GM23338 (cell line): Measurements from ENCODE around the gene ARHGEF38. TPM values are rescaled to one million over a fixed set of nuclear protein-coding genes. Genes with fewer than 3 reads are reported as not detected.

Experiments
- ATAC-seq: fragments of 200-7000 bp; cut with Tn5 transposase; 3 replicates; pipeline ENCODE4 v1.9.1; 2020
- DNase-seq: peaks from one replicate; pipeline ENCODE4 v3.0.0-alpha.2; 2015; ENCODE audit warnings: low spot score
- H2AFZ ChIP-seq: fragments of 200-600 bp; sonication (generic); 2 replicates; pipeline ENCODE4 v1.8.0; 2016; ENCODE audit warnings: antibody characterized with exemption, mild to moderate bottlenecking, moderate library complexity
- H3F3A ChIP-seq: fragments of 200-600 bp; sonication (generic); replicated peaks from 2 replicates; pipeline ENCODE4 v1.8.0; 2017; ENCODE audit warnings: antibody characterized with exemption, mixed run types, low read depth
- H3K27ac ChIP-seq: fragments of 200-600 bp; sonication (generic); 2 replicates; pipeline ENCODE4 v1.6.1; 2016; ENCODE audit warnings: low read depth
- H3K27me3 ChIP-seq: fragments of 200-600 bp; sonication (generic); 2 replicates; pipeline ENCODE4 v1.8.0; 2016; ENCODE audit warnings: mild to moderate bottlenecking, mixed run types, moderate library complexity; ENCODE audit not compliant: insufficient read depth
- H3K36me3 ChIP-seq: fragments of 200-600 bp; sonication (generic); 2 replicates; pipeline ENCODE4 v1.8.0; 2016; ENCODE audit warnings: mild to moderate bottlenecking; ENCODE audit not compliant: insufficient read depth
- H3K4me1 ChIP-seq: fragments of 200-600 bp; sonication (generic); 2 replicates; pipeline ENCODE4 v1.8.0; 2016; ENCODE audit warnings: mild to moderate bottlenecking, moderate library complexity; ENCODE audit not compliant: insufficient read depth
- H3K4me2 ChIP-seq: fragments of 200-600 bp; sonication (generic); 2 replicates; pipeline ENCODE4 v1.7.1; 2017; ENCODE audit warnings: mixed run types
- H3K4me3 ChIP-seq: fragments of 200-600 bp; sonication (generic); 2 replicates; pipeline ENCODE4 v1.6.1; 2016; ENCODE audit warnings: mixed run types
- H3K79me2 ChIP-seq: fragments of 200-600 bp; sonication (generic); replicated peaks from 2 replicates; pipeline ENCODE4 v1.8.0; 2017; ENCODE audit warnings: mild to moderate bottlenecking; ENCODE audit not compliant: insufficient read depth
- H3K9me2 ChIP-seq: fragments of 200-600 bp; sonication (generic); 2 replicates; pipeline ENCODE4 v1.8.0; 2017; ENCODE audit not compliant: insufficient read depth
- H4K20me1 ChIP-seq: fragments of 200-600 bp; sonication (generic); replicated peaks from 2 replicates; pipeline ENCODE4 v1.8.0; 2017; ENCODE audit warnings: mild to moderate bottlenecking; ENCODE audit not compliant: insufficient read depth
- H3K27ac Mint-ChIP-seq: 2 replicates; pipeline ENCODE4 v1.8.0; 2020; ENCODE audit warnings: inconsistent platforms, mild to moderate bottlenecking, moderate library complexity, mixed read lengths
- H3K27me3 Mint-ChIP-seq: 3 replicates; pipeline ENCODE4 v1.8.0; 2022; ENCODE audit warnings: low read depth, mild to moderate bottlenecking, moderate library complexity, mixed read lengths, inconsistent platforms; ENCODE audit not compliant: insufficient read depth, poor library complexity
- H3K36me3 Mint-ChIP-seq: 3 replicates; pipeline ENCODE4 v1.8.0; 2021; ENCODE audit warnings: low read depth, mild to moderate bottlenecking, inconsistent platforms, moderate library complexity, mixed read lengths
- H3K4me1 Mint-ChIP-seq: 3 replicates; pipeline ENCODE4 v1.8.0; 2020; ENCODE audit warnings: mild to moderate bottlenecking, inconsistent platforms, mixed read lengths
- H3K4me3 Mint-ChIP-seq: 3 replicates; pipeline ENCODE4 v1.8.0; 2021; ENCODE audit warnings: moderate library complexity, mild to moderate bottlenecking, inconsistent platforms, mixed read lengths
- H3K9me3 Mint-ChIP-seq: 3 replicates; pipeline ENCODE4 v1.8.0; 2020; ENCODE audit warnings: moderate library complexity, mild to moderate bottlenecking, inconsistent platforms, mixed read lengths
- CREB1 ChIP-seq: fragments of 250-450 bp; sonication (Bioruptor Pico); IDR thresholded peaks from 2 replicates; pipeline ENCODE4 v1.5.0; 2020; ENCODE audit warnings: low read depth, mild to moderate bottlenecking, moderate library complexity
- EZH2 ChIP-seq: fragments of 200-600 bp; sonication (generic); IDR thresholded peaks from one replicate; pipeline ENCODE4 v1.8.0; 2017; ENCODE audit warnings: antibody characterized with exemption, mild to moderate bottlenecking, low read depth; ENCODE audit not compliant: unreplicated experiment
- EZH2phosphoT487 ChIP-seq: fragments of 200-600 bp; sonication (generic); IDR thresholded peaks from one replicate; pipeline ENCODE4 v1.8.1; 2018; ENCODE audit warnings: antibody characterized with exemption; ENCODE audit not compliant: unreplicated experiment
- JUNB ChIP-seq: IDR thresholded peaks from one replicate; pipeline ENCODE4 v1.6.1; 2016; ENCODE audit warnings: antibody characterized with exemption; ENCODE audit not compliant: unreplicated experiment
- NANOG ChIP-seq: IDR thresholded peaks from 2 replicates; pipeline ENCODE4 v1.6.1; 2016; ENCODE audit warnings: antibody characterized with exemption, borderline replicate concordance
- STAT1 ChIP-seq: IDR thresholded peaks from one replicate; pipeline ENCODE4 v1.6.1; 2016; ENCODE audit warnings: antibody characterized with exemption; ENCODE audit not compliant: unreplicated experiment
- ZNF114 ChIP-seq: fragments of 250-450 bp; sonication (Bioruptor Pico); IDR thresholded peaks from 2 replicates; pipeline ENCODE4 v1.5.0; 2020; ENCODE audit warnings: mild to moderate bottlenecking, moderate library complexity
- ZNF331 ChIP-seq: fragments of 250-450 bp; sonication (Bioruptor Pico); IDR thresholded peaks from 2 replicates; pipeline ENCODE4 v1.5.0; 2020; ENCODE audit warnings: low read depth, mild to moderate bottlenecking, moderate library complexity
- polyA plus RNA-seq: library from polyadenylated mRNA; unstranded; fragments of >200 nt; fragmentation: Nextera tagmentation; extraction: Ambion mirVana; gene quantifications from 2 replicates; pipeline ENCODE4 v1.2.1, GENCODE V29; 2016
- total RNA-seq: library from RNA; depleted of rRNA; stranded (reverse); fragments of >200 nt; shearing (Covaris generic); gene quantifications from 2 replicates; pipeline ENCODE4 v1.2.3, GENCODE V29; 2014
- TF ChIP-seq, protein P1 (sequence below): IDR thresholded peaks from 2 replicates; pipeline ENCODE4 v1.6.1; 2016; ENCODE audit warnings: antibody characterized with exemption
- TF ChIP-seq, protein P2 (sequence below), 2 experiments: fragments of 200-600 bp in 1 of 2; sonication (generic) in 1 of 2; conservative IDR thresholded peaks; 2 replicates each; pipeline versions ENCODE4 v1.5.1 to v1.6.1; 2016 to 2017; ENCODE audit warnings: antibody characterized with exemption in 2 of 2, low read depth in 2 of 2, mild to moderate bottlenecking in 2 of 2, moderate library complexity in 1 of 2
- TF ChIP-seq, protein P3 (sequence below): IDR thresholded peaks from one replicate; pipeline ENCODE4 v1.6.1; 2018; ENCODE audit warnings: antibody characterized with exemption; ENCODE audit not compliant: unreplicated experiment

The ARHGEF38 gene
- total and polyA plus RNA-seq, 2 experiments from 2014 or later = 0.58 TPM; not detected in 1

DNA sequence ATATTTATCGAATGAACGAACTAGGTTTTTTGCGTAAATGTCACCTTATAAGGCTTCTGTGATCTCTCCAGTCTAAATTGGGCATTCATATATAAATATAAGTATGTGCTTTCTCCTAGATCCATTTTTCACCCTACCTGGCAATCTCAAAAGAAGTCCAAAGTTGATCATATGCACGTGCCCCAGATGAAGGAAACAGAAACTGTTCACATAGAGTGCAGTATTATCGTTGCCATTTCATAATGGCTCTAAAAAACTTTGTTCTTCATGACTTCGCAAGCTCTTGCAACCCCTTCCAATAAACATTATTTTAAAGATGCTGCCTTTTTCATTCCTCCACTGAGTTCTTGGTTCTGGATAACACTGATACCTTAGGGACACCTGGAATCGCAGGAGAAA is 155.4 kb downstream of the ARHGEF38 start (continued):
- TF ChIP-seq, protein P1, sequence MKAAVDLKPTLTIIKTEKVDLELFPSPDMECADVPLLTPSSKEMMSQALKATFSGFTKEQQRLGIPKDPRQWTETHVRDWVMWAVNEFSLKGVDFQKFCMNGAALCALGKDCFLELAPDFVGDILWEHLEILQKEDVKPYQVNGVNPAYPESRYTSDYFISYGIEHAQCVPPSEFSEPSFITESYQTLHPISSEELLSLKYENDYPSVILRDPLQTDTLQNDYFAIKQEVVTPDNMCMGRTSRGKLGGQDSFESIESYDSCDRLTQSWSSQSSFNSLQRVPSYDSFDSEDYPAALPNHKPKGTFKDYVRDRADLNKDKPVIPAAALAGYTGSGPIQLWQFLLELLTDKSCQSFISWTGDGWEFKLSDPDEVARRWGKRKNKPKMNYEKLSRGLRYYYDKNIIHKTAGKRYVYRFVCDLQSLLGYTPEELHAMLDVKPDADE = no peak
- TF ChIP-seq NANOG (no peak), STAT1 (no peak), EZH2 (no peak), EZH2phosphoT487 (no peak), ZNF331 (CRISPR knock-in tag) (no peak), JUNB (no peak)
- TF ChIP-seq, protein P2, sequence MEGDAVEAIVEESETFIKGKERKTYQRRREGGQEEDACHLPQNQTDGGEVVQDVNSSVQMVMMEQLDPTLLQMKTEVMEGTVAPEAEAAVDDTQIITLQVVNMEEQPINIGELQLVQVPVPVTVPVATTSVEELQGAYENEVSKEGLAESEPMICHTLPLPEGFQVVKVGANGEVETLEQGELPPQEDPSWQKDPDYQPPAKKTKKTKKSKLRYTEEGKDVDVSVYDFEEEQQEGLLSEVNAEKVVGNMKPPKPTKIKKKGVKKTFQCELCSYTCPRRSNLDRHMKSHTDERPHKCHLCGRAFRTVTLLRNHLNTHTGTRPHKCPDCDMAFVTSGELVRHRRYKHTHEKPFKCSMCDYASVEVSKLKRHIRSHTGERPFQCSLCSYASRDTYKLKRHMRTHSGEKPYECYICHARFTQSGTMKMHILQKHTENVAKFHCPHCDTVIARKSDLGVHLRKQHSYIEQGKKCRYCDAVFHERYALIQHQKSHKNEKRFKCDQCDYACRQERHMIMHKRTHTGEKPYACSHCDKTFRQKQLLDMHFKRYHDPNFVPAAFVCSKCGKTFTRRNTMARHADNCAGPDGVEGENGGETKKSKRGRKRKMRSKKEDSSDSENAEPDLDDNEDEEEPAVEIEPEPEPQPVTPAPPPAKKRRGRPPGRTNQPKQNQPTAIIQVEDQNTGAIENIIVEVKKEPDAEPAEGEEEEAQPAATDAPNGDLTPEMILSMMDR (conservative IDR thresholded peaks at IDR 0.05; ENCODE audit: low read depth in 2 of 2) = no peak

DNA sequence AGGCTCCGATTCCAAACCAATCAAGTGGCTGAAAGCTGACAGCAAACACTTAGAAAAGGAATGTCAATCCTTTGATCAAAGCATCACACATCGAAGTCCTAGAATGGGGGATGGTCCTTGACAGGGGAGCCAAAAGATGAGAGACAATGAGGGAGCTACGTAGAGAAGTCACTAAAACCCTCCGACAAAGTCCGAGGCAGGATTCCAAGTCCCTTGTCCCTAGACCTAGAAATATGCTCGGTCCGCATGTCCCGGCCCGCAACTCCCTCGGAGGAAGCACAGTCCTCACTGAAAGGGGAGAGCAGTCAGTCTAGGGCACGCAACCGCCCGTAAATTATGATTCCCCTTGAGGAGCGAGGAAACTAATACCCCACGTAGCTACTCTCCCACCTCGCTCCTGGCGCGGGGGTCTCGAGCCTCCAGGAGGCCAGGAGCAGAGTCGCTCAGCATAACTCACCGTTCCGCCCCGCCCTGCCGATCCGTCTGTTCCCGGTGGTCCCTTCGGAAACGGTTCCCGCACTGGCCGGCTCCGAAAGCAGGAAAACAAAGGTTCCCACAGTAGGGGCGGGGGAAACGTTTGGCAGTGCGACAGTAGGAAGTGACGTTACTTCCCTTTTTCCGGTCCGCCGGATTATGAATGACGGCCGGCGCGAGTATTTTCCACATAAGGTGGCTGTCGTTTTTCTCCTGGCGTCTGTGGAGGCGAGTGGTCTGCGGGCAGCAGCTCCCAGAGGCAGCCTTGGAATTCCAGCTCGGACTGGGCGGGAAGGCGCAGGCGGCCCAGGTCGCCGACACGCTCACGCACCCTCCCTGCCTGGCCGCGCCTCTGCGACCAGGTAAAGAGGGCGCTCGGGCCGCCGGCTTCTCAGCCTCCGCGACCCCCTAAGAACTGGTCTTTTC is 156.0 kb downstream of the ARHGEF38 start, which contains the start of the genes GSTCD and INTS12:
Gene GSTCD, plus strand, starts transcription at position 604 of the 900 bp plus-strand sequence. CDS start 8,830 bp downstream, outside the sequence.
Gene INTS12, minus strand, starts transcription at position 509 of the 900 bp plus-strand sequence. CDS start 8,684 bp downstream, outside the sequence.
- Histone ChIP-seq H3K9me2 (no peaks in the 10 kb centered on the region), H4K20me1 (no peaks in the 10 kb centered on the region), H3F3A (no peaks in the 10 kb centered on the region), H3K4me1 (peaks cover 15% of the 10 kb centered on the region; the same call in 1 of the 2 replicates), H3K36me3 (no peaks in the 10 kb centered on the region), H3K27me3 (no peaks in the 10 kb centered on the region), H3K27ac (peak within 1 kb of the TSS; percentile 96), H2AFZ (peak within 1 kb of the TSS; percentile 97), H3K4me3 (peak within 1 kb of the TSS; percentile 71), H3K79me2 (peaks cover 59% of the 10 kb centered on the region), H3K4me2 (peak within 1 kb of the TSS; percentile 92)
- DNase-seq = peak; percentile 97
- Mint-ChIP-seq H3K9me3 (no peaks in the 10 kb centered on the region), H3K4me1 (peaks cover 13% of the 10 kb centered on the region), H3K27ac (peak within 1 kb of the TSS; percentile 96), H3K36me3 (no peaks in the 10 kb centered on the region), H3K27me3 (no peaks in the 10 kb centered on the region), H3K4me3 (peak within 1 kb of the TSS; percentile 89)
- peak; percentile 92 for ATAC-seq
- TF ChIP-seq, protein P3, sequence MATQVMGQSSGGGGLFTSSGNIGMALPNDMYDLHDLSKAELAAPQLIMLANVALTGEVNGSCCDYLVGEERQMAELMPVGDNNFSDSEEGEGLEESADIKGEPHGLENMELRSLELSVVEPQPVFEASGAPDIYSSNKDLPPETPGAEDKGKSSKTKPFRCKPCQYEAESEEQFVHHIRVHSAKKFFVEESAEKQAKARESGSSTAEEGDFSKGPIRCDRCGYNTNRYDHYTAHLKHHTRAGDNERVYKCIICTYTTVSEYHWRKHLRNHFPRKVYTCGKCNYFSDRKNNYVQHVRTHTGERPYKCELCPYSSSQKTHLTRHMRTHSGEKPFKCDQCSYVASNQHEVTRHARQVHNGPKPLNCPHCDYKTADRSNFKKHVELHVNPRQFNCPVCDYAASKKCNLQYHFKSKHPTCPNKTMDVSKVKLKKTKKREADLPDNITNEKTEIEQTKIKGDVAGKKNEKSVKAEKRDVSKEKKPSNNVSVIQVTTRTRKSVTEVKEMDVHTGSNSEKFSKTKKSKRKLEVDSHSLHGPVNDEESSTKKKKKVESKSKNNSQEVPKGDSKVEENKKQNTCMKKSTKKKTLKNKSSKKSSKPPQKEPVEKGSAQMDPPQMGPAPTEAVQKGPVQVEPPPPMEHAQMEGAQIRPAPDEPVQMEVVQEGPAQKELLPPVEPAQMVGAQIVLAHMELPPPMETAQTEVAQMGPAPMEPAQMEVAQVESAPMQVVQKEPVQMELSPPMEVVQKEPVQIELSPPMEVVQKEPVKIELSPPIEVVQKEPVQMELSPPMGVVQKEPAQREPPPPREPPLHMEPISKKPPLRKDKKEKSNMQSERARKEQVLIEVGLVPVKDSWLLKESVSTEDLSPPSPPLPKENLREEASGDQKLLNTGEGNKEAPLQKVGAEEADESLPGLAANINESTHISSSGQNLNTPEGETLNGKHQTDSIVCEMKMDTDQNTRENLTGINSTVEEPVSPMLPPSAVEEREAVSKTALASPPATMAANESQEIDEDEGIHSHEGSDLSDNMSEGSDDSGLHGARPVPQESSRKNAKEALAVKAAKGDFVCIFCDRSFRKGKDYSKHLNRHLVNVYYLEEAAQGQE = no peak
- TF ChIP-seq ZNF114 (CRISPR knock-in tag) = peak; percentile 83; the same call in 1 of the 2 replicates
- TF ChIP-seq, protein P1 = peak; percentile 88
- TF ChIP-seq CREB1 (CRISPR knock-in tag) = peak; percentile 97
- TF ChIP-seq STAT1 = peak; percentile 61
- no peak for TF ChIP-seq JUNB
- TF ChIP-seq EZH2 = no peak
- TF ChIP-seq NANOG = no peak
